ENCODE measurements around the gene FBXL17.
A peak's percentile ranks its signal among the peaks of the same experiment; 100 is the strongest.

FBXL17 gene

DNA sequence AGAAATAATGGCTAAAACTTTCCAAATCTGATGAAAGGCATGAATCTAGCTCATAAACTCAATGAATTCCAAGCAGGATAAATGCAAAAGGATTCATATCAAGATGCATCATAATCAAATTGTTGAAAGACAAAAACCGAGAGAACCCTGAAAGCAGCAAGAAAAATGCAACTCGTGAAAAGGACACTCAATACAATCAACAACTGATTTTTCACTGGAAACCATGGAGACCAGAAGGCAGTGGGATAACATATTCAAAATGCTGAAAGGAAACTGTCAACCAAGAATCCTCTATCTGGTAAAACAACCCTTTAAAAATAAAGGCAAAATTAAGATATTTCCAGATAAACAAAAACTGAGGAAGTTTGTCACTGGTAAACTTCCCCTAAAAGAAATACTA, 9.5 kb downstream of the FBXL17 start:
- DNase-seq: no peak

- no peak for DNase-seq
Observed at GRCh38 chr5:108371263-108371662, 10.6 kb downstream of the FBXL17 start.

GRCh38 chr5:108369167-108369566, 12.7 kb downstream of the FBXL17 start:
- DNase-seq: no peak

GRCh38 chr5:108367679-108368334, 14.1 kb downstream of the FBXL17 start:
- DNase-seq: no peak

GRCh38 chr5:108366500-108366899, 15.4 kb downstream of the FBXL17 start:
- no peak for DNase-seq

GRCh38 chr5:108361771-108362170, 20.1 kb downstream of the FBXL17 start:
- DNase-seq: no peak

GRCh38 chr5:108361239-108361638, 20.7 kb downstream of the FBXL17 start:
- no peak for DNase-seq

DNA sequence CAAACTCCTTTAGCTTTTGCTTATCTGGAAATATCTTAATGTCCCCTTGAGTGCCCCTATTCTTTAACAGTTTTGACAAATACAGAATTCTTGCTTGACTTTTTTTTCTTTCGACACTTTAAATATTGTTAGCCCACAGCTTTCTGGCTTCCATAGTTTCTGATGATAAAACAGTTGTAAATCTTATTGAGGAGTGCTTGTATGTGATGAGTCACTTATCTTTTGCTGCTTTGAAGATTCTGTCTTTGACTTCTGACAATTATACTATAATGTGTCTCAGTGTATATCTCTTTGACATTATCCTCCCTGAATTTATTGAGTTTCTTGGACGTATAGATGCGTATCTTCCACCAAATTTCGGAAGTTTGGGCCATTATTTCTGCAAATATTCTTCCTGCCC, 21.6 kb downstream of the FBXL17 start:
- DNase-seq: no peak

- no peak for DNase-seq
Observed at GRCh38 chr5:108356286-108356685, 25.6 kb downstream of the FBXL17 start.

- no peak for DNase-seq
Observed at GRCh38 chr5:108353087-108353486, 28.8 kb downstream of the FBXL17 start.

DNA sequence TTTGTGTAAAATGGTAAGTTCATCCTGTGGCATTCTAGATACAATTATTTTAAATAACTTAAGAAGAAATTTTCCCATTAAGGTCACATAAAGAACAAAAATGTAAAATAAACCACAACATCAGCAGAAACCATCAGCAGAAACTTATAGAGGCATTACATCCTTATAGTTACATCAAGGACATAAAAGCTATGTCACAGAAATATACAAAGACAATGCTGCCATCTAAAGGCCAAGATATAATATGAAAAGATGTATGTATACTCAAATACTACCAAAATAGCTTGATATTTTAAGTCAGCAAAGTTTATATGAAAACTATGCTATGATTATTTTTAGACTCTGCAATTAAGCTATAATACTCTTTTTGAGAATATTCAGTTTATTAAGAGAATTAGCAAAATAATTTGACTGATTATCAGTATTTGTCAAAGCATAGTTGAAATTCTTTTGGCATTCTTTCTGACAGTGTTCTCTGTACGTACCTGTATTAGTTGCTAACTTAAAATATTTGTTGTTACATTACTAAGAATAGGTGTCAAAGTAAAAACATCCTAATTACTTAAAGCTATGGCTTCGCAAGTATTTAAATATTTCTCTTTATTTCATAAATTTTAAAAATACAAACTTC, 36.2 kb downstream of the FBXL17 start:
- peak in 1 of 2 donors; percentile 56 for DNase-seq

GRCh38 chr5:108344103-108344822, 37.6 kb downstream of the FBXL17 start:
- DNase-seq: no peak

GRCh38 chr5:108341866-108342265, 40.0 kb downstream of the FBXL17 start:
- DNase-seq: no peak

- DNase-seq: no peak
Observed at GRCh38 chr5:108340131-108340530, 41.8 kb downstream of the FBXL17 start.

DNA sequence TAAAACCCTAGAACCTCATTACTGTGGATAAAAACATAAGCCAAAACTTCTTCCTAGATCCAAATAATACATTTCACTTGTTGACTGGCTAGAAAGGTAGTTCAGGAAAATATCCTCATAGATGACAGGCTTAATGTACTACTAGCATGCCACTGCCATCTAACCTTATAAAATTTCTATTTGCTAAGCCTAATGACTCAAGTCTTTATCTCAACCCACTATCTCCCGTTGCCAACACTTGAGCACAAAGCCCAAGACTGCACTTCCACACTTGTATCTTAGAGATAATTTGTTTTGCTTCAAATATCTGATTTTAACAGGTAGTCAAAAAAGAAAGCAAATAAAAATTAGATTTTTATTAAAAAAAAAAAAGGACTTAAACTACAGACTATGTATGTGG, 42.7 kb downstream of the FBXL17 start:
- no peak for DNase-seq

DNA sequence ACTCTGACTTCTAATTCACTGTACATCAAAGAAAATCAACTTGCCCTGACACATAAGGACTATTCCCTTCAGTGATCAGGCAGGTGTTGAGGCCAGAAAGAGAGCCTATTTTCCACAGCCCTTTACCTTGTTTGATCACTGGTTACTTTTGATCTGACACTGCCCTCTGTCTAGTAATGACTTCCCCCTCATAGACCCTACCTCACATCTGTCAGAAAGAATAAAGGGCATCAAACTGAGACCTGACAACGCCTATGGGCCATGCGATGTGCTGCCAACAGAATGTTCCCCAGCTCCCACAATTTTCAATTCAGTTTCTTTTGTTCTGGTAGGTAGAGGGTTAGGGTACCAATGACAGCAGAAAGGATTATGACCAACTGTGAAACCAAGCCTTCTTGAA, 47.7 kb downstream of the FBXL17 start:
- DNase-seq: no peak

- DNase-seq: no peak
Observed at GRCh38 chr5:108326982-108327381, 54.9 kb downstream of the FBXL17 start.

DNA sequence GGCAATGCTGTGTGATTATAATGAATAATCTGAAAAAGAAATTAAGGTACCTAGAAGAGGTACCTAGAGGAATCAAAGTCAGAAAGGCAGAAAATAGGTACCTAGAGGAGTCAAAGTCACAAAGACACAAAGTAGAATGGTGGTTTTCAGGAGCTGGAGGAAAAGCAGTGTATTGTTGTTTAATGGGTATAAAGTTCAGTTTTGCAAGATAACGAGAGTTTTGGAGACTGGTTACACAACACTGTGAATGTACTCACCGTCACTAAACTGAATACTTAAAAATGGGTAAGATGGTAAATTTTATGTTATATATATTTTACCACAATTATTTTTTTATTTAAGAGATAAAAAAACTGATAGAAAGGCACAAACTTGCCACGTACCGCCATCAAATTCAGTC, 57.0 kb downstream of the FBXL17 start:
- no peak for DNase-seq

DNA sequence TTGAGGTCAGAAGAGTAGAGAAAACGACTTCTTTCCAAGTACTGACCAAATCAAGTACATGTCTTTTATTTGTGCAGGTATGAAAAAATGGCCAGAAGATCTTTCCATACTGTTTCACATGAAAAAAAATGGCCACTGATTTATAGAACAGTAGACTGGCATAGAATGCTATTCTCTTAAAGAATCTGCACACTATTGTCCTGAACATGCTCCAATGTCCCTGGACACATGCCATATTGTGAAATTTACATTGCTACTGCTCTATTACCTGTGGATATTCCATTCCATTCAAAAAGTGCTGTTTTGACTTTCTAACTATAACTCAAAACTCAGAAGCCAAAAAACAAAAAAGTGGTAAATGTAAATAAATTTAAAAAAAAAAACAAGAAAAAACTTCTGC, 60.6 kb downstream of the FBXL17 start:
- DNase-seq: no peak

- DNase-seq: no peak
Observed at GRCh38 chr5:108320231-108320630, 61.7 kb downstream of the FBXL17 start.

DNA sequence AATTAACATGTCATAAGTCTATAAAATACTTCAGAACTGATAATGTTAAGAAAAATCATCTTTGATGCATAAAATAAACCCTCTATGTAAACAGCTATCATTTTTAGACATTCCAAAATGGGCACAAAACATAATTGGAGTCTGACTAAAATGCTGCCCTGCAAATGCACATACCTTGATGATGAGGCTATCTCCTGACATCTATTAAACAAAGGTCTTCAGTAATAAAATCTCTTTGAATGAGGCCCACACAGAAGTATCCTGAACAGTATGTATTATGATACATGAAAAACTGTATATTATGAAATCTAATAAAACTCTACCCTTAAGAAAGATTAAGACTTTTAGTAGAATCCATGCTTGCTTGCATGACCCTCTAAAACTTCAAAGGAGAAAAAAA, 66.1 kb downstream of the FBXL17 start:
- DNase-seq: no peak

GRCh38 chr5:108312258-108312657, 69.6 kb downstream of the FBXL17 start:
- peak in 1 of 2 donors; percentile 28 for DNase-seq

- DNase-seq: no peak
Observed at GRCh38 chr5:108311682-108312081, 70.2 kb downstream of the FBXL17 start.

GRCh38 chr5:108303611-108304010, 78.3 kb downstream of the FBXL17 start:
- no peak for DNase-seq

All from hippocampal formation (tissue), 2 donors.